MM.1S (cell line): ENCODE results near the gene GOLGA7B.

Experiments used
- DNase-seq: peaks from one replicate; pipeline ENCODE4 v3.0.0-alpha.2; 2015
- H2AFZ ChIP-seq: fragments of 300-600 bp; sonication (generic); 2 replicates; pipeline ENCODE4 v1.6.0; 2016; ENCODE audit warnings: antibody characterized with exemption, low read length
- H3F3A ChIP-seq: fragments of 300-600 bp; sonication (generic); 2 replicates; pipeline ENCODE4 v1.6.1; 2016; ENCODE audit warnings: mild to moderate bottlenecking, antibody characterized with exemption, low read length, moderate library complexity, mixed read lengths; ENCODE audit not compliant: insufficient read depth
- H3K27ac ChIP-seq: fragments of 300-600 bp; sonication (generic); 2 replicates; pipeline ENCODE4 v1.5.1; 2016; ENCODE audit warnings: mild to moderate bottlenecking, low read length
- H3K27me3 ChIP-seq: fragments of 300-600 bp; sonication (generic); replicated peaks from 2 replicates; pipeline ENCODE4 v1.6.0; 2016; ENCODE audit warnings: low read length; ENCODE audit not compliant: insufficient read depth
- H3K36me3 ChIP-seq: fragments of 300-600 bp; sonication (generic); replicated peaks from 2 replicates; pipeline ENCODE4 v1.6.1; 2016; ENCODE audit warnings: mild to moderate bottlenecking, low read length, mixed read lengths; ENCODE audit not compliant: insufficient read depth
- H3K4me1 ChIP-seq: fragments of 300-600 bp; sonication (generic); 2 replicates; pipeline ENCODE4 v1.6.1; 2016; ENCODE audit warnings: low read length, mixed read lengths
- H3K4me2 ChIP-seq: fragments of 300-600 bp; sonication (generic); 2 replicates; pipeline ENCODE4 v1.6.0; 2016; ENCODE audit warnings: low read depth, low read length
- H3K4me3 ChIP-seq: fragments of 300-600 bp; sonication (generic); 2 replicates; pipeline ENCODE4 v1.5.1; 2016; ENCODE audit warnings: low read length, mixed read lengths
- H3K79me2 ChIP-seq: fragments of 300-600 bp; sonication (generic); 2 replicates; pipeline ENCODE4 v1.6.1; 2016; ENCODE audit warnings: mixed run types, low read length, mixed read lengths
- H3K9ac ChIP-seq: fragments of 300-600 bp; sonication (generic); 2 replicates; pipeline ENCODE4 v1.6.1; 2016; ENCODE audit warnings: low read length, mixed read lengths
- H3K9me2 ChIP-seq: fragments of 300-600 bp; sonication (generic); replicated peaks from 2 replicates; pipeline ENCODE4 v1.6.1; 2016; ENCODE audit warnings: mild to moderate bottlenecking, low read length, mixed read lengths; ENCODE audit not compliant: insufficient read depth
- H3K9me3 ChIP-seq: fragments of 300-600 bp; sonication (generic); replicated peaks from 2 replicates; pipeline ENCODE4 v1.6.1; 2016; ENCODE audit warnings: mild to moderate bottlenecking, low read length, mixed read lengths; ENCODE audit not compliant: insufficient read depth
- H4K20me1 ChIP-seq: fragments of 300-600 bp; sonication (generic); 2 replicates; pipeline ENCODE4 v1.6.1; 2016; ENCODE audit warnings: mild to moderate bottlenecking, low read length, moderate library complexity, mixed read lengths; ENCODE audit not compliant: insufficient read depth
- CTCF ChIP-seq: fragments of 300-600 bp; sonication (generic); IDR thresholded peaks from 2 replicates; pipeline ENCODE4 v1.5.1; 2016; ENCODE audit warnings: antibody characterized with exemption, low read length, mixed read lengths
- EZH2 ChIP-seq: fragments of 300-600 bp; sonication (generic); optimal IDR thresholded peaks from 2 replicates; pipeline ENCODE3; 2017; ENCODE audit warnings: low read depth, mild to moderate bottlenecking, antibody characterized with exemption, low read length, mixed read lengths
- EZH2phosphoT487 ChIP-seq: fragments of 300-600 bp; sonication (generic); IDR thresholded peaks from 2 replicates; pipeline ENCODE4 v1.6.1; 2018; ENCODE audit warnings: antibody characterized with exemption, low read length

GOLGA7B gene

DNA sequence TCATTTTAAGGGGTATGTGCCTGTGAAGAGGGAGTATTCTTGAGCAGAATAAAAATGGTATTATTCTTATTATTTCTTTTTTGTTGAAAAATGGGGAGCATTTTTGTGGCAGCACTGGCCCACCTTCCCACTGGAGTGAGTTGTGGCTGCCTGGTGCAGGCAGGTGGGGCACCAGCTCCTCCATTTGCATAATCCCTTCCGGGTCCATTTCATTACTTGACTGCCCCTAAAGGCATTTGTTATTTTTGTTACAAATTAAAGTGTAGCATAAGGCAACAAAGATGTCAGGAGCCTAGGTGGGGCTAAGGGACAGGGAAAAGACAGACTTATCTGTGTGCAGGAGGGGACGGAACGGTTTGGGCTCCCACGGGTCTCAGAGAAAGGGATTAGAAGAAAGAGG lies 26.8 kb downstream of the GOLGA7B start:
- TF ChIP-seq EZH2 (no peak), CTCF (no peak), EZH2phosphoT487 (no peak)
- no peak for DNase-seq

GRCh38 chr10:97879241-97879640 lies 29.6 kb downstream of the GOLGA7B start:
- H4K20me1 ChIP-seq, result no peaks in the 10 kb centered on the region
- DNase-seq, result no peak
- TF ChIP-seq CTCF (no peak), EZH2 (no peak), EZH2phosphoT487 (no peak)
- peaks cover 32% of the 10 kb centered on the region for H3K27me3 ChIP-seq
- H3K9ac ChIP-seq, result no peak overlapping the region
- H3K9me3 ChIP-seq, result no peaks in the 10 kb centered on the region
- H3K79me2 ChIP-seq, result no peaks in the 10 kb centered on the region
- no peaks in the 10 kb centered on the region for H3F3A ChIP-seq
- H3K4me1 ChIP-seq, result no peaks in the 10 kb centered on the region
- no peaks in the 10 kb centered on the region for H3K9me2 ChIP-seq
- H3K4me3 ChIP-seq, result no peak overlapping the region
- H3K4me2 ChIP-seq, result no peak overlapping the region
- H3K36me3 ChIP-seq, result no peaks in the 10 kb centered on the region
- H2AFZ ChIP-seq, result no peak overlapping the region
- no peak overlapping the region for H3K27ac ChIP-seq

More for the DNA sequence above, 26.8 kb downstream of the GOLGA7B start:
- Histone ChIP-seq H3K9me2 (no peaks in the 10 kb centered on the region), H3F3A (no peaks in the 10 kb centered on the region), H3K27ac (no peak overlapping the region), H3K4me3 (no peak overlapping the region), H3K4me1 (no peaks in the 10 kb centered on the region), H3K9me3 (no peaks in the 10 kb centered on the region), H3K4me2 (no peak overlapping the region), H3K27me3 (peaks cover 25% of the 10 kb centered on the region; the same call in 1 of the 2 replicates), H3K79me2 (no peaks in the 10 kb centered on the region), H2AFZ (no peak overlapping the region), H4K20me1 (no peaks in the 10 kb centered on the region), H3K36me3 (no peaks in the 10 kb centered on the region), H3K9ac (no peak overlapping the region)

GRCh38 chr10:97880109-97880508 lies 30.5 kb downstream of the GOLGA7B start:
- Histone ChIP-seq H3K4me1 (no peaks in the 10 kb centered on the region), H3K4me2 (no peak overlapping the region), H3K79me2 (no peaks in the 10 kb centered on the region), H3K36me3 (no peaks in the 10 kb centered on the region), H3K4me3 (no peak overlapping the region), H4K20me1 (no peaks in the 10 kb centered on the region), H3K9me2 (no peaks in the 10 kb centered on the region), H3K27me3 (peaks cover 30% of the 10 kb centered on the region), H3F3A (no peaks in the 10 kb centered on the region), H2AFZ (no peak overlapping the region), H3K27ac (no peak overlapping the region), H3K9me3 (no peaks in the 10 kb centered on the region), H3K9ac (no peak overlapping the region)
- TF ChIP-seq EZH2phosphoT487 (no peak), EZH2 (no peak), CTCF (no peak)
- no peak for DNase-seq
